OCI-LY3 (cell line): Measurements from ENCODE around the gene LILRA2.

ENCODE experiments used
- EZH2phosphoT487 ChIP-seq: fragments of 200-600 bp; shearing (Covaris generic); IDR thresholded peaks from 2 replicates; pipeline ENCODE4 v1.6.1; 2018; ENCODE audit warnings: antibody characterized with exemption, mixed run types, low read depth
- TF ChIP-seq, protein P1 (sequence below): fragments of 200-600, 300-600 bp; sonication (generic); IDR thresholded peaks from 2 replicates; pipeline ENCODE4 v1.5.1; 2014; ENCODE audit warnings: antibody characterized with exemption, low read length, low read depth

DNA sequence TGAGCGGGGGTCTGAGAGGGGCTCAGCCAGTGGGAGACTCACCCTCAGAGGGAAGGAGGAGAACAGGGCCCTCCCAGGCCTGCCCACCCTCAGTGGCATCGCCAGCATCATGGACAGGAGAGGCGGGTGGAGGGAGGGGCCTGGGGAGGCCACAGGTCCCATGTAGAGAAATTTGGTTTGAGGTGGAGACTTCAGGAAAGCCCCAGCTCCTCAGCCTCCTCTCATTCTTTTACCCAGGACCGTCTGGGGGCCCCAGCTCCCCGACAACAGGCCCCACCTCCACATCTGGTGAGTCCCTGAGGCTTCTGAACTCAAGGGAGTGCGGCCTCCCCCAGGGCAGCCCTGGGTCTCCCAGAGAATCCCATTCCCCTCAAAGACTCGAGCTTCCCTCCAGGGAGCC lies 59.8 kb downstream of the LILRA2 start:
- TF ChIP-seq, protein P1, sequence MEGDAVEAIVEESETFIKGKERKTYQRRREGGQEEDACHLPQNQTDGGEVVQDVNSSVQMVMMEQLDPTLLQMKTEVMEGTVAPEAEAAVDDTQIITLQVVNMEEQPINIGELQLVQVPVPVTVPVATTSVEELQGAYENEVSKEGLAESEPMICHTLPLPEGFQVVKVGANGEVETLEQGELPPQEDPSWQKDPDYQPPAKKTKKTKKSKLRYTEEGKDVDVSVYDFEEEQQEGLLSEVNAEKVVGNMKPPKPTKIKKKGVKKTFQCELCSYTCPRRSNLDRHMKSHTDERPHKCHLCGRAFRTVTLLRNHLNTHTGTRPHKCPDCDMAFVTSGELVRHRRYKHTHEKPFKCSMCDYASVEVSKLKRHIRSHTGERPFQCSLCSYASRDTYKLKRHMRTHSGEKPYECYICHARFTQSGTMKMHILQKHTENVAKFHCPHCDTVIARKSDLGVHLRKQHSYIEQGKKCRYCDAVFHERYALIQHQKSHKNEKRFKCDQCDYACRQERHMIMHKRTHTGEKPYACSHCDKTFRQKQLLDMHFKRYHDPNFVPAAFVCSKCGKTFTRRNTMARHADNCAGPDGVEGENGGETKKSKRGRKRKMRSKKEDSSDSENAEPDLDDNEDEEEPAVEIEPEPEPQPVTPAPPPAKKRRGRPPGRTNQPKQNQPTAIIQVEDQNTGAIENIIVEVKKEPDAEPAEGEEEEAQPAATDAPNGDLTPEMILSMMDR, result no peak
- no peak for TF ChIP-seq EZH2phosphoT487
